Measurements from ENCODE around the gene GLA.

DNA sequence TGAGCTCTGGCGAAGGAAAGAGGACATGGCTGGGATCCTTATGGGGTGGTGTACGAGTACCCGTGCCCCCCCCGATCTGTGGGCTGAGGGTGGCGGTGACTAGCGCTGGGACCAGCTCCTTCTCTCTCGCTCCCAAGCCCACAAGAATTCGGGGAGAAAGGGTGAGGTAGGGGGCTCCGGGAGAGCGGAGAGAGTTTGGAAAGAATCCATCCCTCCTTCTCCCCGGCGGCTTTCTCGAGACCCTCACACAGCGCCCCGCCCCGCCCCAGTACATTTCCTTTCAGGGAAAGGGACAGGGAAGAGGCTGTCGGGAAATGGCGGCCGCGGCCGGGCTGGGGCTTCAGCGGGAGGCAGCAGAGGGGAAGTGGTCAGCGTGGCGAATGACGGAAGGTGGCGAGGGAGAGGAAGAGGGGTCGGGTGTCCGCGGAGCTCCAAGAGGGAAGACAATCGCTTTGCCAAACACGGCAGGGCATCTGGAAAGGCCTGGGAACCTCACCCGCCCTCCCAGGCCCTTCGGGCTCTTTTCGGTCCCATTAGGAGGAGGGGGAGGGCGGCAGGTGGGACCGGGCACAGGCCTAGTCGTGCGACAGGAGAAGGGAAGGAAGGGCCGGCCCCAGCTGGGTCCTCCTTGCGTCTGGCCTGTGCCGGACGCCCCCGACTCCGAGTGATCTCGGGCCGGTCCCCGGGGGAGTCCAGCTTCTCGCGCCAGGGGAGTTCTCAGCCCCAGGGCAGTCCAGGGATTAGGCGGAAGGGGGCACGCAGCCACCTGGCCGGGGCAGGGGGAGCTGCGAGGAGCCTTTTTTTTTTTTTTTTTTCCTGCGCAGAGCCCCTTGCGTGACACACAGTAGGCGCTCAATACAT is 10.5 kb upstream of the GLA start:
- peak in 2 of 4 donors; percentile 47 to 65 for TF ChIP-seq POLR2A (IDR thresholded peaks at IDR 0.05)
- TF ChIP-seq, protein P1, sequence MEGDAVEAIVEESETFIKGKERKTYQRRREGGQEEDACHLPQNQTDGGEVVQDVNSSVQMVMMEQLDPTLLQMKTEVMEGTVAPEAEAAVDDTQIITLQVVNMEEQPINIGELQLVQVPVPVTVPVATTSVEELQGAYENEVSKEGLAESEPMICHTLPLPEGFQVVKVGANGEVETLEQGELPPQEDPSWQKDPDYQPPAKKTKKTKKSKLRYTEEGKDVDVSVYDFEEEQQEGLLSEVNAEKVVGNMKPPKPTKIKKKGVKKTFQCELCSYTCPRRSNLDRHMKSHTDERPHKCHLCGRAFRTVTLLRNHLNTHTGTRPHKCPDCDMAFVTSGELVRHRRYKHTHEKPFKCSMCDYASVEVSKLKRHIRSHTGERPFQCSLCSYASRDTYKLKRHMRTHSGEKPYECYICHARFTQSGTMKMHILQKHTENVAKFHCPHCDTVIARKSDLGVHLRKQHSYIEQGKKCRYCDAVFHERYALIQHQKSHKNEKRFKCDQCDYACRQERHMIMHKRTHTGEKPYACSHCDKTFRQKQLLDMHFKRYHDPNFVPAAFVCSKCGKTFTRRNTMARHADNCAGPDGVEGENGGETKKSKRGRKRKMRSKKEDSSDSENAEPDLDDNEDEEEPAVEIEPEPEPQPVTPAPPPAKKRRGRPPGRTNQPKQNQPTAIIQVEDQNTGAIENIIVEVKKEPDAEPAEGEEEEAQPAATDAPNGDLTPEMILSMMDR (IDR thresholded peaks at IDR 0.05) = no peak
- peak; percentile 9 to 48 for TF ChIP-seq POLR2AphosphoS5 (IDR thresholded peaks at IDR 0.05)
- no peak for TF ChIP-seq EP300 (IDR thresholded peaks at IDR 0.05)
